HG02870 (cell line): ENCODE results near the gene MEGF11.
"Not testable (repeated sequence)": the region's sequence is repeated elsewhere in the genome, so short reads cannot be mapped to it uniquely, and the experiment has no call there.

Experiments used
- ATAC-seq: cut with Tn5 transposase; IDR thresholded peaks from one replicate; pipeline ENCODE4 v1.9.1; 2021; ENCODE audit warnings: mild to moderate bottlenecking, moderate library complexity; ENCODE audit not compliant: unreplicated experiment

MEGF11 gene

GRCh38 chr15:66014022-66014421, 239.5 kb downstream of the MEGF11 start:
- no peak for ATAC-seq

- no peak for ATAC-seq
Measured at GRCh38 chr15:66008940-66009562, 244.5 kb downstream of the MEGF11 start.

- no peak for ATAC-seq
Measured at GRCh38 chr15:66007663-66008262, 245.8 kb downstream of the MEGF11 start.

GRCh38 chr15:66006986-66007385, 246.6 kb downstream of the MEGF11 start:
- no peak for ATAC-seq

- no peak for ATAC-seq
Measured at GRCh38 chr15:66004618-66005262, 248.8 kb downstream of the MEGF11 start.

- not testable (repeated sequence) for ATAC-seq
Measured at GRCh38 chr15:66003129-66003528, 250.4 kb downstream of the MEGF11 start.

- no peak for ATAC-seq
Measured at GRCh38 chr15:66001717-66002426, 251.7 kb downstream of the MEGF11 start.

- no peak for ATAC-seq
Measured at GRCh38 chr15:66001042-66001441, 252.5 kb downstream of the MEGF11 start.

- no peak for ATAC-seq
Measured at GRCh38 chr15:65998486-65998885, 255.1 kb downstream of the MEGF11 start.

GRCh38 chr15:65996901-65997300, 256.6 kb downstream of the MEGF11 start:
- no peak for ATAC-seq

GRCh38 chr15:65994832-65995231, 258.7 kb downstream of the MEGF11 start:
- ATAC-seq, result no peak

- ATAC-seq, result no peak
Measured at GRCh38 chr15:65993762-65994161, 259.8 kb downstream of the MEGF11 start.

GRCh38 chr15:65993236-65993635, 260.3 kb downstream of the MEGF11 start:
- no peak for ATAC-seq

GRCh38 chr15:65991721-65992483, 261.6 kb downstream of the MEGF11 start:
- no peak for ATAC-seq

GRCh38 chr15:65990298-65990981, 263.1 kb downstream of the MEGF11 start:
- no peak for ATAC-seq

GRCh38 chr15:65987100-65987499, 266.4 kb downstream of the MEGF11 start:
- no peak for ATAC-seq

GRCh38 chr15:65986416-65986815, 267.1 kb downstream of the MEGF11 start:
- ATAC-seq, result no peak

- no peak for ATAC-seq
Measured at GRCh38 chr15:65985387-65985786, 268.2 kb downstream of the MEGF11 start.

- no peak for ATAC-seq
Measured at GRCh38 chr15:65982627-65983322, 270.8 kb downstream of the MEGF11 start.
